SK-N-MC (cell line): ENCODE measurements around the gene MYO16.

ENCODE experiments used
- DNase-seq: peaks from one replicate; pipeline ENCODE4 v3.0.0-alpha.2; 2011; ENCODE audit warnings: low read depth, low spot score
- H3K27ac ChIP-seq: fragments of 200-600 bp; sonication (generic); 2 replicates; pipeline ENCODE4 v1.5.1; 2016; ENCODE audit warnings: mixed run types
- H3K36me3 ChIP-seq: fragments of 200-600 bp; sonication (generic); 2 replicates; pipeline ENCODE4 v1.6.1; 2017; ENCODE audit warnings: antibody characterized with exemption, low read length, mixed read lengths; ENCODE audit not compliant: insufficient read depth
- H3K4me3 ChIP-seq: fragments of 200-600 bp; sonication (generic); 2 replicates; pipeline ENCODE4 v1.5.1; 2016
- H3K9ac ChIP-seq: fragments of 200-600 bp; sonication (generic); 2 replicates; pipeline ENCODE4 v1.8.0; 2017; ENCODE audit warnings: mixed run types, mixed read lengths; ENCODE audit not compliant: insufficient read length
- H3K9me3 ChIP-seq: fragments of 200-600 bp; sonication (generic); 2 replicates; pipeline ENCODE4 v1.6.1; 2017; ENCODE audit warnings: low read depth, mild to moderate bottlenecking, antibody characterized with exemption, low read length, moderate library complexity, mixed read lengths
- EZH2 ChIP-seq: fragments of 200-600 bp; sonication (generic); IDR thresholded peaks from one replicate; pipeline ENCODE4 v1.6.1; 2017; ENCODE audit warnings: antibody characterized with exemption
- FOXP2 ChIP-seq: optimal IDR thresholded peaks from 2 replicates; pipeline ENCODE3; 2011; ENCODE audit warnings: mild to moderate bottlenecking, moderate library complexity; ENCODE audit not compliant: insufficient read depth; ENCODE audit errors: extremely low read length, control extremely low read depth
- POLR2AphosphoS5 ChIP-seq: IDR thresholded peaks from 2 replicates; pipeline ENCODE4 v1.6.1; 2012; ENCODE audit warnings: mild to moderate bottlenecking, low read depth, low read length, borderline replicate concordance

Gene MYO16

GRCh38 chr13:108816375-108816774 is 187.0 kb downstream of the MYO16 start:
- TF ChIP-seq FOXP2 (no peak), POLR2AphosphoS5 (no peak)
- no peak overlapping the region for H3K27ac ChIP-seq
- no peak overlapping the region for H3K4me3 ChIP-seq
- no peak overlapping the region for H3K9ac ChIP-seq
- no peaks in the 10 kb centered on the region for H3K36me3 ChIP-seq
- DNase-seq: no peak
- no peaks in the 10 kb centered on the region for H3K9me3 ChIP-seq

DNA sequence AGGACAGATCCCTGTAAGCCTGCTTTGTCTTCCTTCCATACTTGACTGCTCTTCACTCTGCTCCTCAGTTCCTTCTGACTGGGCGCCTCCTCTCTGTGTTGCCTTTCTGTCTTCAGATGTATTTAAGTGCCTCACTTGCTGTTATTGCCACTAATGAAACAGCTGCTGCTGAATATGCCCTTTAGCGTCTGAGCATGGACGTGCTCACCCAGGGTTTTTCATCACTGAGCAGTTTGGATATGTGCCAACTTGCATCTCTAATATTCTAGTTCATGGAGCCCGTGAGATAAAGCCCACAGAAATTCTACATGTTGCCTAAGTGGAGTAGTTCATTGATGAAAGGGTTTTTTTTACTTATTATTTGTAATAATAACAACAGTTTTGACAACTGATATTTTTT is 198.2 kb downstream of the MYO16 start:
- Histone ChIP-seq H3K9ac (no peak overlapping the region), H3K27ac (no peak overlapping the region), H3K9me3 (peaks cover 7% of the 10 kb centered on the region; the same call in 1 of the 2 replicates), H3K4me3 (no peak overlapping the region), H3K36me3 (no peaks in the 10 kb centered on the region)
- DNase-seq: peak; percentile 32
- TF ChIP-seq POLR2AphosphoS5: no peak
- TF ChIP-seq FOXP2: no peak
- TF ChIP-seq EZH2: no peak

GRCh38 chr13:108828086-108828815 is 198.8 kb downstream of the MYO16 start:
- no peak for DNase-seq

DNA sequence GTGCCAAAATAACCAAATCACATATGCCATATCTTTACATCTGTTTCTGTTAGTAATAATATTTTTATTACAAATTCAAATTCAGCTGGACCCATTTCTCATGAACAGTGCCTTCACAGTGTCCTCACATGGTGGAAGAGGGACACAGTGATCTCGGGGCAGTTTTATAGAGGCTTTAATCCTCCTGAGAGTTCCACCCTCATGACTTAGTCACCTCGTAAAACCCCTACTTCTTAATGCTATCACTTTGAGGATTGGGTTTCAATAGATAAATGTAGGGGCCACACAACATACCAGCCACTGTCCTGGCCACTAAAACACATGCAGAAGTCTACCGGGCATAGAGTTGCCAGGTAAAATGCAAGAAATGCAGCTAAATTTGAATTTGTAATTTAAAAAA is 201.5 kb downstream of the MYO16 start:
- DNase-seq: no peak
- peaks cover 7% of the 10 kb centered on the region; the same call in 1 of the 2 replicates for H3K9me3 ChIP-seq
- no peaks in the 10 kb centered on the region for H3K36me3 ChIP-seq
- H3K27ac ChIP-seq: no peak overlapping the region
- no peak overlapping the region for H3K4me3 ChIP-seq
- TF ChIP-seq POLR2AphosphoS5: no peak
- TF ChIP-seq EZH2: no peak
- no peak overlapping the region for H3K9ac ChIP-seq

More at GRCh38 chr13:108828086-108828815, 198.8 kb downstream of the MYO16 start:
- no peaks in the 10 kb centered on the region for H3K36me3 ChIP-seq
- no peak overlapping the region for H3K4me3 ChIP-seq
- no peak overlapping the region for H3K27ac ChIP-seq
- H3K9ac ChIP-seq: no peak overlapping the region
- H3K9me3 ChIP-seq: peaks cover 7% of the 10 kb centered on the region; the same call in 1 of the 2 replicates
- TF ChIP-seq FOXP2: no peak
- no peak for TF ChIP-seq EZH2
- no peak for TF ChIP-seq POLR2AphosphoS5

DNA sequence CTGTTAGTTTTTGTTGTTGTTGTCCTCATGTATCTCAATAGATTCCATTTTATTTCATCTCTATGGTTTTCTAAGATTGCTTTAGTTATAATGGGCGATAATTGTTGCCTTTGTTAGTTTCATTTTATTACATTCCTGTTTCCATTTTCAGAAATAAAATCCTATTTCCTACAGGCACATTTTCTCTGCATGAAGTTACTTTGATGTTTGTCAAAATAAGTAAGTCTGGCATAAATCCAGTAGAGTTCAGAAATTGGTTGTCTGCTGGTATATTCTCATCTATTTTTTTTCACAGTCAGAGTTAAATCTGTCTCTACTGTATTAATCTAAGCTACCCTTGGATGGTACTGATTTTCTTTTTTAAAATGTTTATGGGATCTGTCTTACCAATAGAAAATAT is 204.1 kb downstream of the MYO16 start:
- TF ChIP-seq FOXP2: no peak
- TF ChIP-seq POLR2AphosphoS5: no peak
- no peak for TF ChIP-seq EZH2
- Histone ChIP-seq H3K27ac (no peak overlapping the region), H3K9me3 (peaks cover 7% of the 10 kb centered on the region; the same call in 1 of the 2 replicates), H3K9ac (no peak overlapping the region), H3K4me3 (no peak overlapping the region), H3K36me3 (no peaks in the 10 kb centered on the region)
- DNase-seq: no peak

GRCh38 chr13:108834193-108834592 is 204.8 kb downstream of the MYO16 start:
- no peak overlapping the region for H3K27ac ChIP-seq
- H3K9me3 ChIP-seq: peaks cover 1% of the 10 kb centered on the region; the same call in 1 of the 2 replicates
- H3K4me3 ChIP-seq: no peak overlapping the region
- DNase-seq: no peak
- no peaks in the 10 kb centered on the region for H3K36me3 ChIP-seq
- TF ChIP-seq EZH2: no peak
- no peak for TF ChIP-seq POLR2AphosphoS5
- no peak for TF ChIP-seq FOXP2
- H3K9ac ChIP-seq: no peak overlapping the region

DNA sequence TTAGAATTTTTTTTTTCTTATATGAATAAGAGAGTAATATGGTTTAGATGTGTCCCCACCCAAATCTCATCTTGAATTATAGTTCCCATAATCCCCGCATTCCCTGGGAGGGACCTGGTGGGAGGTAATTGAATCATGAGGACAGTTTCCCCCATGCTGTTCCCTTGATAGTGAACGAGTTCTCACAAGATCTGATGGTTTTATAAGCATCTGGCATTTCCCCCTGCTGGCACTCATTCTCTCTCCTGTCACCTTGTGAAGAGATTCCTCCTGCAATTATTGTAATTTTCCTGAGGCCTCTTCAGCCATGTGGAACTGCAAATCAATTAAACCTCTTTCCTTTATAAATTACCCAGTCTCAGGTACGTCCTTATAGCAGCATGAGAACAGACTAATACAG is 205.7 kb downstream of the MYO16 start:
- H3K9me3 ChIP-seq: no peaks in the 10 kb centered on the region
- H3K4me3 ChIP-seq: no peak overlapping the region
- H3K27ac ChIP-seq: no peak overlapping the region
- H3K9ac ChIP-seq: no peak overlapping the region
- no peak for DNase-seq
- TF ChIP-seq EZH2 (no peak), FOXP2 (no peak)
- no peaks in the 10 kb centered on the region for H3K36me3 ChIP-seq

GRCh38 chr13:108850691-108851090 is 221.3 kb downstream of the MYO16 start:
- no peak overlapping the region for H3K9ac ChIP-seq
- DNase-seq: no peak

DNA sequence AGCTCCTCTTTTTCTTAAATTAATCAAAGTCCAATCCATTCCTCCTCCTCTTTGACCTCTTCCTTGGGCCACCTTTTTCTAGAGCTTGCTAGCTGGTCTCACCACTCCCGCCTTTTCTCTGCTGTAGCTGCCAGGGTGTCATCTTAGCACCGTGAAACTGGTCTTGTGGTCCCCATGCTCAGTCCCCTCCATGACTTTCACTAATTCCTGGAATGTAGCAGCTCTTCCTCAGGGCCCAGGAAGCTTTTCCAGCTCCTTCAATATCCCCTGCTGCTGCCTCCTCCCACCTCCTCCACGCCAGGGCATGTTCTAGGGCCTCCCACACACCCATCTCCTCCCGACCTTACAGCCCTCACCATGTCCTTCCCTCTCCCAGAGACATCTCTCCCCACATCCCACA is 222.2 kb downstream of the MYO16 start:
- TF ChIP-seq POLR2AphosphoS5 (no peak), FOXP2 (no peak)
- no peak for DNase-seq
- no peak overlapping the region for H3K4me3 ChIP-seq

More at GRCh38 chr13:108850691-108851090, 221.3 kb downstream of the MYO16 start:
- Histone ChIP-seq H3K27ac (no peak overlapping the region), H3K9me3 (no peaks in the 10 kb centered on the region), H3K36me3 (no peaks in the 10 kb centered on the region), H3K4me3 (no peak overlapping the region)
- TF ChIP-seq POLR2AphosphoS5 (no peak), FOXP2 (no peak), EZH2 (no peak)

More for the DNA sequence above, 222.2 kb downstream of the MYO16 start:
- H3K9me3 ChIP-seq: no peaks in the 10 kb centered on the region
- no peak overlapping the region for H3K27ac ChIP-seq
- H3K36me3 ChIP-seq: no peaks in the 10 kb centered on the region
- no peak overlapping the region for H3K9ac ChIP-seq
